Suppressor macrophage treated with lipopolysaccharide for 4 hours (primary cell): ENCODE results near the gene HSBP1L1.
"Not testable (repeated sequence)": the region's sequence is repeated elsewhere in the genome, so short reads cannot be mapped to it uniquely, and the experiment has no call there.

Source experiments
- DNase-seq: peaks from one replicate; pipeline ENCODE4 v3.0.0-alpha.2; 2020

The HSBP1L1 gene

GRCh38 chr18:79987566-79987965 is 23.1 kb downstream of the HSBP1L1 start:
- peak; percentile 27 for DNase-seq

- peak; percentile 69 for DNase-seq
These were observed 23.6 kb downstream of the HSBP1L1 start for GRCh38 chr18:79988071-79988450.

GRCh38 chr18:79988451-79989194 is 24.2 kb downstream of the HSBP1L1 start, which contains the start of gene TXNL4A:
Gene TXNL4A, minus strand, starts transcription at chr18:79988563. Its CDS starts 171 bp downstream, at chr18:79988392.
- DNase-seq: peak; percentile 93

GRCh38 chr18:79989195-79989497 is 24.7 kb downstream of the HSBP1L1 start:
- no peak for DNase-seq

- no peak for DNase-seq
These were observed 27.1 kb downstream of the HSBP1L1 start for GRCh38 chr18:79991494-79991893.

- peak; percentile 8 for DNase-seq
These were observed 35.3 kb downstream of the HSBP1L1 start for GRCh38 chr18:79999701-80000100.

- DNase-seq: no peak
These were observed 36.4 kb downstream of the HSBP1L1 start for GRCh38 chr18:80000877-80001276.

GRCh38 chr18:80002468-80002867 is 38.0 kb downstream of the HSBP1L1 start:
- DNase-seq: no peak

GRCh38 chr18:80004600-80005342 is 40.3 kb downstream of the HSBP1L1 start:
- DNase-seq: no peak

GRCh38 chr18:80006724-80007123 is 42.3 kb downstream of the HSBP1L1 start:
- DNase-seq: no peak

GRCh38 chr18:80009661-80010550 is 45.5 kb downstream of the HSBP1L1 start:
- no peak for DNase-seq

GRCh38 chr18:80010551-80010906 is 46.1 kb downstream of the HSBP1L1 start:
- DNase-seq: no peak

GRCh38 chr18:80011496-80012137 is 47.2 kb downstream of the HSBP1L1 start:
- DNase-seq: not testable (repeated sequence)

- no peak for DNase-seq
These were observed 48.3 kb downstream of the HSBP1L1 start for GRCh38 chr18:80012714-80013113.
